ENCODE results near the gene CHD2.

DNA sequence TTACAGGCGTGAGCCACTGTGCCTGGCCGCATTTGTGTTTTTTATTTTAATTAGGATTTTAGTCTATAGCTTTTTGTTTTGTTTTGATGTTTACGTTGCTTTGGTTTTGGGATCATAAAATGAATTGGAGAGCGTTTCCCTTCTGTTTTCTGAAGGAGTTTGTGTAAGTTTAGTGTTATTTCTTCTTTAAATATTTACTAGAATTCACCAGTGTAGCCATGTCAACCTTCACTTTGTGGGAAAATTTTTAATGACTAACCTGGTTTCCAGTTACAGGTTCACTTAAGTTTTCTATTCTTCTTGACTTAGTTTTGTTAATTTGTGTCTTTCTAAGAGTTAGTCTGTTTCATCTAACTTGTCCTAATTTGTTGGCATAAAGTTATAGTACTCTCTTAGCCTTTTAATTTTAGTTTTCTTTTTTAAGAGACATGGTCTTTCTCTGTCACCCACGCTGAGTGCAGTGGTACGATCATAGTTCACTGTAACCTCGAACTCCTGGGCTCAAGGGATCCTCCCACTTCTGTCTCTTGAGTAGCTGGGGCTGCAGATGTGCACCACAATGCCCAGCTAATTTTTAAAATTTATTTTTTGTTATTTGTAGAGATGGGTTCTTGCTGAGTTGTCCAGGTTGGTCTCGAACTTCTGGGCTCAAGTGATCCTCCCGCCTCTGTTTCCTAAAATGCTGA, 61.0 kb downstream of the CHD2 start:
- no peak for TF ChIP-seq POLR2A (IDR thresholded peaks at IDR 0.05)
- TF ChIP-seq, protein P1, sequence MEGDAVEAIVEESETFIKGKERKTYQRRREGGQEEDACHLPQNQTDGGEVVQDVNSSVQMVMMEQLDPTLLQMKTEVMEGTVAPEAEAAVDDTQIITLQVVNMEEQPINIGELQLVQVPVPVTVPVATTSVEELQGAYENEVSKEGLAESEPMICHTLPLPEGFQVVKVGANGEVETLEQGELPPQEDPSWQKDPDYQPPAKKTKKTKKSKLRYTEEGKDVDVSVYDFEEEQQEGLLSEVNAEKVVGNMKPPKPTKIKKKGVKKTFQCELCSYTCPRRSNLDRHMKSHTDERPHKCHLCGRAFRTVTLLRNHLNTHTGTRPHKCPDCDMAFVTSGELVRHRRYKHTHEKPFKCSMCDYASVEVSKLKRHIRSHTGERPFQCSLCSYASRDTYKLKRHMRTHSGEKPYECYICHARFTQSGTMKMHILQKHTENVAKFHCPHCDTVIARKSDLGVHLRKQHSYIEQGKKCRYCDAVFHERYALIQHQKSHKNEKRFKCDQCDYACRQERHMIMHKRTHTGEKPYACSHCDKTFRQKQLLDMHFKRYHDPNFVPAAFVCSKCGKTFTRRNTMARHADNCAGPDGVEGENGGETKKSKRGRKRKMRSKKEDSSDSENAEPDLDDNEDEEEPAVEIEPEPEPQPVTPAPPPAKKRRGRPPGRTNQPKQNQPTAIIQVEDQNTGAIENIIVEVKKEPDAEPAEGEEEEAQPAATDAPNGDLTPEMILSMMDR (IDR thresholded peaks at IDR 0.05): no peak
